ENCODE measurements around the gene INHA. TPM values are rescaled to one million over a fixed set of nuclear protein-coding genes. Genes with fewer than 3 reads are reported as not detected.
A peak's percentile ranks its signal among the peaks of the same experiment; 100 is the strongest.

INHA gene
- total RNA-seq, 4 donors from 2014 or later, result not detected

DNA sequence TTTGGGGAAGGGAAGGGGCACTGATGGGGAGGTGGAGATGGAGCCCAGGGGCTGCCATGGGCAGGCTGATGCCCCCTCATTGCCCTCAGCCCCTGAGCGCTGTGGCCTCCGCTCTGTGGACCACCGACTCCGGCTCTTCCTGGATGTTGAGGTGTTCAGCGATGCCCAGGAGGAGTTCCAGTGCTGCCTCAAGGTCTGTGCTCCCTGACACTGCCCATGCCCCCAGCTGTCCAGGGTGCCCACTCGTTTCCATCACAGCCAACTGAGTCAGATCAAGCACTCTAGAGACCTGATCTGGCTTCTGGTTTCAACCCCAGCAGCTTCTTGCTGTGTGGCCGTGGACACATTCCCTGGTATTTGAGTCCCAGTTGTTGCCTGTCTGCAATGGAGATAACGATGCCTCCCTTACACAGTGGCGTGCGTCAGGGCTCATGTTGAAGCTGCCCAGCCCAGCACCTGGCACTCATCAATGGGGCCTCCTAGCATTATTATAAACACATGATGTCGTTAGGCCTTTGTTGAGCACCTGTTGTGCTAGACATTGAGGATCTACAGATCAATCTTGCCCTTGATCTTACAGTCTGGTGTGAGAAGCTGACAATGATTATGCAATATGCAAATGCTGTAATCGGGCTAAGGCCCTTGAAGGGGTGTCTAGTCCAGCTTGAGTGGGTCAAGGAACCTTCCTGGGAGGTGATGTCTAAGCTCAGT, 39.9 kb downstream of the INHA start:
- TF ChIP-seq POLR2AphosphoS5 (IDR thresholded peaks at IDR 0.05), result no peak
- TF ChIP-seq, protein P1, sequence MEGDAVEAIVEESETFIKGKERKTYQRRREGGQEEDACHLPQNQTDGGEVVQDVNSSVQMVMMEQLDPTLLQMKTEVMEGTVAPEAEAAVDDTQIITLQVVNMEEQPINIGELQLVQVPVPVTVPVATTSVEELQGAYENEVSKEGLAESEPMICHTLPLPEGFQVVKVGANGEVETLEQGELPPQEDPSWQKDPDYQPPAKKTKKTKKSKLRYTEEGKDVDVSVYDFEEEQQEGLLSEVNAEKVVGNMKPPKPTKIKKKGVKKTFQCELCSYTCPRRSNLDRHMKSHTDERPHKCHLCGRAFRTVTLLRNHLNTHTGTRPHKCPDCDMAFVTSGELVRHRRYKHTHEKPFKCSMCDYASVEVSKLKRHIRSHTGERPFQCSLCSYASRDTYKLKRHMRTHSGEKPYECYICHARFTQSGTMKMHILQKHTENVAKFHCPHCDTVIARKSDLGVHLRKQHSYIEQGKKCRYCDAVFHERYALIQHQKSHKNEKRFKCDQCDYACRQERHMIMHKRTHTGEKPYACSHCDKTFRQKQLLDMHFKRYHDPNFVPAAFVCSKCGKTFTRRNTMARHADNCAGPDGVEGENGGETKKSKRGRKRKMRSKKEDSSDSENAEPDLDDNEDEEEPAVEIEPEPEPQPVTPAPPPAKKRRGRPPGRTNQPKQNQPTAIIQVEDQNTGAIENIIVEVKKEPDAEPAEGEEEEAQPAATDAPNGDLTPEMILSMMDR (IDR thresholded peaks at IDR 0.05), result no peak
- TF ChIP-seq EP300 (IDR thresholded peaks at IDR 0.05; ENCODE audit: low read depth), result no peak
- no peak for DNase-seq
- Histone ChIP-seq H3K36me3 (peaks cover 0 to 31% (median 3%) of the 10 kb centered on the region in 4 donors), H3K4me3 (no peak overlapping the region), H3K27me3 (no peaks in the 10 kb centered on the region), H3K27ac (no peak overlapping the region), H3K4me1 (no peaks in the 10 kb centered on the region), H3K9me3 (no peaks in the 10 kb centered on the region)
- in situ Hi-C loops (cut with MboI; ENCODE audit: low pct_ligation_motif_present in 1 of 4, low pct_unique_long_range_greater_than_20kb in 1 of 4, low sequenced_read_pairs in 3 of 4) (no loop called here), intact Hi-C loops (cut with DNase I; ENCODE audit: low total_unique reads) (no loop called here)
- whole genome bisulfite sequencing, 2 donors (ENCODE audit: low coverage in 1 of 2), result 79% methylated on average over 5 to 12 of the region's 12 CpGs

DNA sequence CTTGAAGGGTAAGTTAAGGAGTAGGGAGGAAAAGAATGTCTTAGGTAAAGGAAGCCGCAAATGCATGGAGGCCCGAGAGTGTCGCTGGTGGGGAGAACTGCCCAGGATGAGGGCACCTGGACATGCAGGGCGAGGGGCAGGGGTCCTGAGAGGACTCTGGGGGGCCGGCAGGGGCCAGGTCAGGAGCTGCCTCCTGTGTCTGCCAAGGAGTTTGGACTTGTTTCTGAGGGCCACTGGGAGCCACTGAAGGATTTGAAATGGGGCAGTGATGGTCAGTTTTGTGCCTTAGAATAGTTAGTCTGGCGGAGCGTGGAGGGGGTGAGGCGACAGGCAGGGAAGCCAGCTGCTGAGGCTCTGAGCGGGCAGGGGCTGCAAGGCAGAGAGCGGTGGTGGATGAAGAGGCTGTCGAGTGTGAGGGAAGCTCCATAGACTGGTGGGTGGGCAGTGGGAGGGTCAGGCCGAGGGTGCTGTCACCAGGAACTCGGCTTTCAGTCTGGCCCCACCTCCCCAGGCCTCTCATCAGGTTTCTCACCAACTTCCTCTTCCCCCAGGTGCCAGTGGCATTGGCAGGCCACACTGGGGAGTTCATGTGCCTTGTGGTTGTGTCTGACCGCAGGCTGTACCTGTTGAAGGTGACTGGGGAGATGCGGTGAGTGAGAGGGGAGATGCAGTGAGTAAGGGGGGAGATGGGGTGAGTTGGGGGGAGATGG, 40.6 kb downstream of the INHA start:
- Histone ChIP-seq H3K4me3 (no peak overlapping the region), H3K27me3 (no peaks in the 10 kb centered on the region), H3K9me3 (no peaks in the 10 kb centered on the region), H3K27ac (no peak overlapping the region), H3K4me1 (no peaks in the 10 kb centered on the region), H3K36me3 (peaks cover 0 to 24% (median 1%) of the 10 kb centered on the region in 4 donors)
- DNase-seq, result peak; percentile 22
- intact Hi-C loops (cut with DNase I; ENCODE audit: low total_unique reads), result no loop called here
- in situ Hi-C loops (cut with MboI; ENCODE audit: low pct_ligation_motif_present in 1 of 4, low pct_unique_long_range_greater_than_20kb in 1 of 4, low sequenced_read_pairs in 3 of 4), result no loop called here
- WGBS, 2 donors (ENCODE audit: low coverage in 1 of 2), result 89% methylated on average over 13 of the region's 15 CpGs; no CpG with 5 or more reads in 1 of the 2 donors
- TF ChIP-seq POLR2A (IDR thresholded peaks at IDR 0.05), result no peak

DNA sequence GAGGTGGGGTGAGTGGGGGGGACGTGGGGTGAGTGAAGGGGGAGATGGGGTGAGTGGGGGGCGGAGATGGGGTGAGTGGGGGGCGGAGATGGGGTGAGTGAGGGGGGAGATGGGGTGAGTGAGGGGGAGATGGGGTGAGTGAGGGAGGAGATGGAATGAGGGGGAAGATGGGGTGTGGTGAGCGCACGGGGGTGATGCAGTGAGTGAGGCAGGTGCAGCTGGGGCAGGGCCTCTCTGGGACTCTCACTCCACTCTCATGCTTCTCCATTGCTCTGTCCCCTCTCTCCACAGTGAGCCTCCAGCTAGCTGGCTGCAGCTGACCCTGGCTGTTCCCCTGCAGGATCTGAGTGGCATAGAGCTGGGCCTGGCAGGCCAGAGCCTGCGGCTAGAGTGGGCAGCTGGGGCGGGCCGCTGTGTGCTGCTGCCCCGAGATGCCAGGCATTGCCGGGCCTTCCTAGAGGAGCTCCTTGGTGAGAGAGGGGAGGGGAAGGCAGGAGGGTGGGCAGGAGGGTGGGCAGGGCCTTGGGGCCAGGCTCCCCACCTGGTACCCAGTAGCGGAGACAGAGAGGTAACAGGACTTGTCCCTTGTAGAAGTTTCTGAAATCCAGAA, 41.5 kb downstream of the INHA start:
- TF ChIP-seq POLR2A (IDR thresholded peaks at IDR 0.05) (no peak), EP300 (IDR thresholded peaks at IDR 0.05; ENCODE audit: low read depth) (no peak), POLR2AphosphoS5 (IDR thresholded peaks at IDR 0.05) (no peak)
- TF ChIP-seq, protein P1 (IDR thresholded peaks at IDR 0.05), result no peak
- intact Hi-C loops (cut with DNase I; ENCODE audit: low total_unique reads), result no loop called here
- 94 to 95% methylated on average over 3 to 8 of the region's 11 CpGs for WGBS, 2 donors (ENCODE audit: low coverage in 1 of 2)
- Histone ChIP-seq H3K27ac (no peak overlapping the region), H3K4me1 (no peaks in the 10 kb centered on the region), H3K27me3 (no peaks in the 10 kb centered on the region), H3K4me3 (no peak overlapping the region), H3K9me3 (no peaks in the 10 kb centered on the region), H3K36me3 (peaks cover 0 to 18% (median 1%) of the 10 kb centered on the region in 4 donors)
- in situ Hi-C loops (cut with MboI; ENCODE audit: low pct_ligation_motif_present in 1 of 4, low pct_unique_long_range_greater_than_20kb in 1 of 4, low sequenced_read_pairs in 3 of 4), result no loop called here
- no peak for DNase-seq

DNA sequence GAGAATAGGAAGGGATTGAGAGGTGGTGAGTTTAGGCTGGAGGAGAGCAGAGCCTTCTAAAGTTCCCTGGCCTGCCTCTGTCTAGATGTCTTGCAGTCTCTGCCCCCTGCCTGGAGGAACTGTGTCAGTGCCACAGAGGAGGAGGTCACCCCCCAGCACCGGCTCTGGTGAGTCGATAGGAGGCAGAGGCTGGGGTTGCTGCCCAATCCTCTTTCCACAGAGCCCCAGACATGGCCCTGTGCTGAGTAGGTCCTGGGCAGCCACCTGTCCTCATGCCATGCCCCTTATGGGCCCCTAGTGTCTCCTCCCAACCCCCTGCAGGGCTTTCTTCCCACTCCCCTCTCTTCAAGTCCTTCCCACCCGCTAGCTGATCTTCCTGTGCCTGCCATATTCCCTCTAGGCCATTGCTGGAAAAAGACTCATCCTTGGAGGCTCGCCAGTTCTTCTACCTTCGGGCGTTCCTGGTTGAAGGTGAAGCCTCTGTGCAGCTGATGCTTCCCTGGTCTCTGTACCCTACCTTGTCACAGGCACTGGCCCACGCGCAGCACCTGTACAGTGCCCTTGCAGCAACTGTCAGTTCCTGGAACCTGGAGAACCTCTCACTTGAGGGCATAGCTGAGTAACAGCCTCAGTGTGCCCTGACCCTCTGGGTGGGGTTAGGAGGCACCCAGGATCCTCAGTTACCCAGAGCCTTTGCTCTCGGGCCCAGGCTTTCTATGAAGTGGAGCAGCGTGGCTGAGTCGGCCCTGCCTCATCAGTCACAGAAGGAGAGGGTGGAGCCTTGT, 42.2 kb downstream of the INHA start:
- TF ChIP-seq POLR2AphosphoS5 (IDR thresholded peaks at IDR 0.05) (no peak), EP300 (IDR thresholded peaks at IDR 0.05; ENCODE audit: low read depth) (no peak), POLR2A (IDR thresholded peaks at IDR 0.05) (no peak)
- TF ChIP-seq, protein P1 (IDR thresholded peaks at IDR 0.05), result no peak
- 91 to 100% methylated on average over 1 to 11 of the region's 11 CpGs for WGBS, 2 donors (ENCODE audit: low coverage in 1 of 2)
- H3K4me1 ChIP-seq, result no peaks in the 10 kb centered on the region
- H3K9me3 ChIP-seq, result no peaks in the 10 kb centered on the region
- DNase-seq, result no peak
- peaks cover 0 to 11% (median 0%) of the 10 kb centered on the region in 4 donors for H3K36me3 ChIP-seq
- no peak overlapping the region for H3K27ac ChIP-seq
- H3K4me3 ChIP-seq, result no peak overlapping the region
- no peaks in the 10 kb centered on the region for H3K27me3 ChIP-seq
- in situ Hi-C loops (cut with MboI; ENCODE audit: low pct_ligation_motif_present in 1 of 4, low pct_unique_long_range_greater_than_20kb in 1 of 4, low sequenced_read_pairs in 3 of 4), result no loop called here
- intact Hi-C loops (cut with DNase I; ENCODE audit: low total_unique reads), result no loop called here
